Ovary (tissue), 9 donors: ENCODE measurements around the gene MTUS2. TPM values are rescaled to one million over a fixed set of nuclear protein-coding genes. Genes with fewer than 3 reads are reported as not detected.

Experiments
- DNase-seq, 5 donors: peaks; one replicate each; pipeline ENCODE4 v3.0.0-alpha.2; 2019 to 2020
- H3K27ac ChIP-seq, 2 donors: fragments of 200-600 bp; one replicate each; pipeline versions ENCODE4 v1.5.1 to v1.8.0; 2019 to 2022
- H3K27me3 ChIP-seq: fragments of 200-600 bp; one replicate; pipeline ENCODE4 v1.8.0; 2022
- H3K36me3 ChIP-seq: fragments of 200-600 bp; sonication (generic); one replicate; pipeline ENCODE4 v1.5.1; 2019
- H3K4me1 ChIP-seq: one replicate; pipeline ENCODE4 v1.8.1; 2013; ENCODE audit warnings: mild to moderate bottlenecking, moderate library complexity; ENCODE audit not compliant: insufficient read depth
- H3K4me3 ChIP-seq: fragments of 200-600 bp; sonication (generic); one replicate; pipeline ENCODE4 v1.5.1; 2017
- H3K9me3 ChIP-seq, 2 donors: fragments of 200-600 bp in 1 of 2; sonication (generic) in 1 of 2; one replicate each; pipeline versions ENCODE4 v1.5.1 to v1.8.1; 2013 to 2019; ENCODE audit warnings: mild to moderate bottlenecking in 1 of 2, moderate library complexity in 1 of 2
- EP300 ChIP-seq: sonication (generic); formaldehyde crosslinking; IDR thresholded peaks from one replicate; pipeline ENCODE4 v1.6.1; 2017; ENCODE audit warnings: antibody characterized with exemption
- POLR2A ChIP-seq: fragments of 450-650 bp; IDR thresholded peaks from one replicate; pipeline ENCODE4 v1.6.1; 2017; ENCODE audit warnings: antibody characterized with exemption, mild to moderate bottlenecking, moderate library complexity
- WGBS, 3 donors: extraction: QIAGEN DNeasy Blood & Tissue Kit in 1 of 3; methylation state at CpG; one replicate each; pipeline versions ENCODE4 v1.1.5 to v1.1.7; 2013 to 2017; 5-methylcytosine and 5-hydroxymethylcytosine counted together
- intact Hi-C, 4 donors: fragments of 100-400 bp; cut with DNase I; formaldehyde crosslinking; loops; one replicate each; pipeline versions ENCODE4 v1.11.0 to v1.15.1; 2022 to 2023
- polyA plus RNA-seq, 2 donors: library from polyadenylated mRNA; stranded (reverse); fragments of 200-250 nt in 1 of 2; fragments of 350-450 nt in 1 of 2; fragmentation: Illumina TruSeq in 1 of 2; extraction: RNeasy Lipid Tissue Mini Kit (QIAGEN cat#74804) in 1 of 2; gene quantifications; one replicate each; pipeline ENCODE4 v1.2.3, GENCODE V29; 2013 to 2014
- total RNA-seq, 7 donors: library from RNA; depleted of rRNA in 2 of 7; stranded (reverse); fragments of >200 nt in 2 of 7; fragmentation: NEBNext Ultra II Directional in 3 of 7; extraction: Animal tissue kit (Norgen Biotek cat#: 25700) in 3 of 7; gene quantifications; one replicate each; pipeline versions ENCODE4 v1.1.0 to v1.2.4, GENCODE V29; 2016 to 2023
- TF ChIP-seq, protein P1 (sequence below), 3 donors: fragments of 450-650 bp in 2 of 3; fragments of 200-600 bp in 1 of 3; IDR thresholded peaks; one replicate each; pipeline versions ENCODE4 v1.5.1 to v1.8.0; 2016 to 2022; ENCODE audit warnings: antibody characterized with exemption in 3 of 3, mild to moderate bottlenecking in 1 of 3
- donor health status: DM: no; HTN: no; CAD: no; lungs with moderate emphysema.
- donor health status: DM: no; HTN: no; CAD: no.
- donor health status: Bipolar disorder and iron deficiency.
- donor health status: DM: yes; HTN: yes; CAD: no.
- donor health status: DM: no; HTN: no; CAD: no.
- donor health status: DM: yes; HTN: yes; CAD: no.

The MTUS2 gene
- total and polyA plus RNA-seq, 9 donors, result 1.5 to 8.7 (median 5.4) TPM

DNA sequence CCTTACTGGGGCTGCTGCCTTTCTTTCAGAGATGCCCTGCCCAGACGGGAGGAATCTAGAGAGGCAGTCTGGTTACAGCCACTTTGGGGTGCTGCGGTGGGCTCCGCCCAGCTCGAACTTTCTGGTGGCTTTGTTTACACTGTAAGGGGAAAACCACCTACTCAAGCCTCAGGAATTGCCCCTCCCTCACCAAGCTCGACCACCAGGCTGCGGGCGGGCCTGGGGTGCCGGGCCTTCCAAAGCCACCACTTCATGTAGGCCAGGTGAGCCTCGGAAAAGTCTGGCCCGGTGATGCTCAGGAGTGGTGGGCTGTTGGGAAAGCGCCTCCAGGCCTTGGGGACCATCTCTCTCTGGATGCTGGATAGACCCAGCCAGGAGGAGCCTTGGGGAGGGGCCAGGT is 218.6 kb downstream of the MTUS2 start:
- no peaks in the 10 kb centered on the region for H3K27me3 ChIP-seq
- H3K9me3 ChIP-seq, result no peaks in the 10 kb centered on the region
- intact Hi-C loops, result no loop called here
- no peak overlapping the region for H3K4me3 ChIP-seq
- H3K27ac ChIP-seq, result no peak overlapping the region
- H3K36me3 ChIP-seq, result no peaks in the 10 kb centered on the region
- WGBS, 3 donors, result 88 to 91% (median 89%) methylated on average over 11 of the region's 11 CpGs
- no peaks in the 10 kb centered on the region for H3K4me1 ChIP-seq
- TF ChIP-seq, protein P1, sequence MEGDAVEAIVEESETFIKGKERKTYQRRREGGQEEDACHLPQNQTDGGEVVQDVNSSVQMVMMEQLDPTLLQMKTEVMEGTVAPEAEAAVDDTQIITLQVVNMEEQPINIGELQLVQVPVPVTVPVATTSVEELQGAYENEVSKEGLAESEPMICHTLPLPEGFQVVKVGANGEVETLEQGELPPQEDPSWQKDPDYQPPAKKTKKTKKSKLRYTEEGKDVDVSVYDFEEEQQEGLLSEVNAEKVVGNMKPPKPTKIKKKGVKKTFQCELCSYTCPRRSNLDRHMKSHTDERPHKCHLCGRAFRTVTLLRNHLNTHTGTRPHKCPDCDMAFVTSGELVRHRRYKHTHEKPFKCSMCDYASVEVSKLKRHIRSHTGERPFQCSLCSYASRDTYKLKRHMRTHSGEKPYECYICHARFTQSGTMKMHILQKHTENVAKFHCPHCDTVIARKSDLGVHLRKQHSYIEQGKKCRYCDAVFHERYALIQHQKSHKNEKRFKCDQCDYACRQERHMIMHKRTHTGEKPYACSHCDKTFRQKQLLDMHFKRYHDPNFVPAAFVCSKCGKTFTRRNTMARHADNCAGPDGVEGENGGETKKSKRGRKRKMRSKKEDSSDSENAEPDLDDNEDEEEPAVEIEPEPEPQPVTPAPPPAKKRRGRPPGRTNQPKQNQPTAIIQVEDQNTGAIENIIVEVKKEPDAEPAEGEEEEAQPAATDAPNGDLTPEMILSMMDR (IDR thresholded peaks at IDR 0.05), result no peak
- no peak for TF ChIP-seq POLR2A
- TF ChIP-seq EP300, result no peak
- DNase-seq, result no peak

GRCh38 chr13:29039212-29039611 is 219.1 kb downstream of the MTUS2 start:
- Histone ChIP-seq H3K4me1 (no peaks in the 10 kb centered on the region), H3K36me3 (no peaks in the 10 kb centered on the region), H3K4me3 (no peak overlapping the region), H3K9me3 (no peaks in the 10 kb centered on the region), H3K27ac (no peak overlapping the region), H3K27me3 (no peaks in the 10 kb centered on the region)
- DNase-seq, result no peak
- TF ChIP-seq, protein P1 (IDR thresholded peaks at IDR 0.05), result no peak
- TF ChIP-seq EP300 (no peak), POLR2A (no peak)
- intact Hi-C loops, result no loop called here
- WGBS, 3 donors, result 83 to 92% (median 87%) methylated on average over 18 of the region's 18 CpGs

- WGBS, 3 donors, result 28 to 35% (median 30%) methylated on average over 4 of the region's 4 CpGs
- DNase-seq, result no peak
- Histone ChIP-seq H3K27ac (no peak overlapping the region), H3K4me3 (no peak overlapping the region), H3K36me3 (no peaks in the 10 kb centered on the region), H3K4me1 (no peaks in the 10 kb centered on the region), H3K27me3 (no peaks in the 10 kb centered on the region), H3K9me3 (no peaks in the 10 kb centered on the region)
- intact Hi-C loops, result no loop called here
- TF ChIP-seq, protein P1 (IDR thresholded peaks at IDR 0.05), result no peak
- TF ChIP-seq POLR2A (no peak), EP300 (no peak)
Observed at GRCh38 chr13:29046588-29046987, 226.4 kb downstream of the MTUS2 start.

GRCh38 chr13:29049524-29049923 is 229.4 kb downstream of the MTUS2 start:
- Histone ChIP-seq H3K9me3 (no peaks in the 10 kb centered on the region), H3K4me3 (no peak overlapping the region), H3K4me1 (no peaks in the 10 kb centered on the region), H3K36me3 (no peaks in the 10 kb centered on the region), H3K27me3 (no peaks in the 10 kb centered on the region), H3K27ac (no peak overlapping the region)
- TF ChIP-seq, protein P1 (IDR thresholded peaks at IDR 0.05), result no peak
- TF ChIP-seq EP300 (no peak), POLR2A (no peak)
- no peak for DNase-seq
- WGBS, 3 donors, result 70 to 73% (median 72%) methylated on average over 6 of the region's 6 CpGs
- intact Hi-C loops, result no loop called here

GRCh38 chr13:29050719-29051118 is 230.6 kb downstream of the MTUS2 start:
- intact Hi-C loops, result no loop called here
- Histone ChIP-seq H3K27me3 (no peaks in the 10 kb centered on the region), H3K4me3 (no peak overlapping the region), H3K4me1 (no peaks in the 10 kb centered on the region), H3K27ac (no peak overlapping the region), H3K9me3 (no peaks in the 10 kb centered on the region), H3K36me3 (no peaks in the 10 kb centered on the region)
- DNase-seq, result no peak
- TF ChIP-seq EP300, result no peak
- TF ChIP-seq, protein P1 (IDR thresholded peaks at IDR 0.05), result no peak
- no peak for TF ChIP-seq POLR2A
- 31 to 51% (median 47%) methylated on average over 4 of the region's 4 CpGs for WGBS, 3 donors
